Esophagus muscularis mucosa (tissue), 4 donors: ENCODE measurements around the gene LFNG. TPM values are rescaled to one million over a fixed set of nuclear protein-coding genes. Genes with fewer than 3 reads are reported as not detected.
A peak's percentile ranks its signal among the peaks of the same experiment; 100 is the strongest.
"Not testable (repeated sequence)": the region's sequence is repeated elsewhere in the genome, so short reads cannot be mapped to it uniquely, and the experiment has no call there.

ENCODE experiments used
- DNase-seq: peaks from one replicate; pipeline ENCODE4 v3.0.0-alpha.2; 2017; ENCODE audit errors: extremely low spot score
- H3K27ac ChIP-seq, 4 donors: fragments of 200-600 bp; sonication (generic); replicated peaks in 1 of 4; 1 replicate in 3 of 4; 2 replicates in 1 of 4; pipeline ENCODE4 v1.5.1; 2016 to 2019; ENCODE audit warnings: mild to moderate bottlenecking in 1 of 4
- H3K27me3 ChIP-seq, 4 donors: fragments of 200-600 bp; sonication (generic); one replicate each; pipeline versions ENCODE4 v1.5.1 to v1.6.0; 2016 to 2019
- H3K36me3 ChIP-seq, 4 donors: fragments of 200-600 bp; sonication (generic); one replicate each; pipeline ENCODE4 v1.5.1; 2016 to 2019
- H3K4me1 ChIP-seq, 4 donors: fragments of 200-600 bp; sonication (generic); one replicate each; pipeline ENCODE4 v1.5.1; 2016 to 2019
- H3K4me3 ChIP-seq, 4 donors: fragments of 200-600 bp; sonication (generic); 1 replicate in 2 of 4; 2 replicates in 2 of 4; pipeline ENCODE4 v1.5.1; 2016 to 2019; ENCODE audit warnings: mild to moderate bottlenecking in 4 of 4, moderate library complexity in 1 of 4
- H3K9me3 ChIP-seq, 4 donors: fragments of 200-600 bp; sonication (generic); 1 replicate in 3 of 4; 2 replicates in 1 of 4; pipeline ENCODE4 v1.5.1; 2016 to 2019
- CTCF ChIP-seq, 3 experiments: fragments of 200-600 bp in 2 of 3; fragments of 450-650 bp in 1 of 3; sonication (generic) in 2 of 3; IDR thresholded peaks; one replicate each; pipeline ENCODE4 v1.5.1; 2017 to 2019; ENCODE audit warnings: antibody characterized with exemption in 3 of 3, mild to moderate bottlenecking in 2 of 3, moderate library complexity in 1 of 3
- EP300 ChIP-seq: sonication (generic); formaldehyde crosslinking; IDR thresholded peaks from one replicate; pipeline ENCODE4 v1.6.1; 2017; ENCODE audit warnings: antibody characterized with exemption
- POLR2A ChIP-seq: fragments of 450-650 bp; IDR thresholded peaks from one replicate; pipeline ENCODE4 v1.6.1; 2017; ENCODE audit warnings: antibody characterized with exemption, moderate library complexity, mild to moderate bottlenecking, low read depth
- POLR2AphosphoS5 ChIP-seq, 2 donors: sonication (generic); formaldehyde crosslinking; IDR thresholded peaks; one replicate each; pipeline ENCODE4 v1.6.1; 2017; ENCODE audit warnings: antibody characterized with exemption in 2 of 2
- WGBS: methylation state at CpG from one replicate; pipeline ENCODE4 v1.1.5; 2018; 5-methylcytosine and 5-hydroxymethylcytosine counted together
- intact Hi-C: fragments of 100-400 bp; cut with DNase I; formaldehyde crosslinking; loops from one replicate; pipeline ENCODE4 v1.15.1; 2023
- total RNA-seq, 4 donors: library from RNA; depleted of rRNA; stranded (reverse); fragments of >200 nt; gene quantifications; one replicate each; pipeline versions ENCODE4 v1.1.0 to v1.2.1, GENCODE V29; 2016

The LFNG gene
- total RNA-seq, 4 donors from 2014 or later, result 6.1 to 10.7 (median 8.3) TPM

DNA sequence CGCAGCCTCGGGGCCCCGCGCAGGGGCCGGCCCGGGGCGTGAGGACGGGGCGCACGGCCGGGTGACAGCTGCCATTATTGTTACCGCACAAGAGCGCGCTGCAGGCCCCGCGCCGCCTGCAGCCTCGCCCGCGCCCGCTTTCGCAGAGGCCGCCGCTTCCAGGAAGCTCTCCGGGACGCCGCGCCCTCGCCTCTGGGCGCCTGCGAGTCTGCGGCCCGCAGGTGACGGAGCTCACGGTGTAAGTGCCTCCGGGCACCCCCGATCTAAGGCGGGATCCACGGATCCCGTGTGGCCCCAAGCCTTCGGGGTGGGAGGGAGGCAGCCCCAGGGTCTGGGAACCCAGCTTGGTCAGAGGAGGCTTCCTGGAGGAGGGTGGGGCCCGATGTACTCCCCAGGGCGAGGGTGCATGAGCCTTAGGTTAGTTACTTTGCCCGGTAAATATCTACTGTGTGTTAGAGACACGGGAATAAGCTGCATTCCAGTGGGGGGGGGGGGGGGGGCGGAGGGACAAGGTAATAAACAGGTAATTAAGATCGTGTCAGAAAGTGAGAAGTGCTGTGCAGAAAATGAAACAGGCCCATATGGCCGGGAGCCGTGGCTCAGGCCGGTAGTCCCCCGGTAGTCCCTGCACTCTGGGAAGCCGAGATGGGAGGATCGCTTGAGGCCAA is 39.8 kb downstream of the LFNG start:
- no peaks in the 10 kb centered on the region for H3K9me3 ChIP-seq
- DNase-seq, result no peak
- H3K27me3 ChIP-seq, result no peaks in the 10 kb centered on the region
- peak overlapping the region; percentile 64 to 81 (median 69) for H3K27ac ChIP-seq
- 9% methylated on average over 47 of the region's 53 CpGs for WGBS
- peaks cover 30 to 46% (median 44%) of the 10 kb centered on the region in 4 donors for H3K4me1 ChIP-seq
- peaks cover 0 to 3% (median 0%) of the 10 kb centered on the region in 4 donors for H3K36me3 ChIP-seq
- H3K4me3 ChIP-seq, result peak overlapping the region; percentile 75 to 93 (median 84)
- intact Hi-C loops, result loop anchor here (5.0 kb wide), 1 partner anchor 83 kb away; no protein-coding TSS in a partner anchor
- no peak for TF ChIP-seq POLR2A
- TF ChIP-seq CTCF (IDR thresholded peaks at IDR 0.05), result no peak
- no peak for TF ChIP-seq EP300
- TF ChIP-seq POLR2AphosphoS5 (IDR thresholded peaks at IDR 0.05), result no peak

DNA sequence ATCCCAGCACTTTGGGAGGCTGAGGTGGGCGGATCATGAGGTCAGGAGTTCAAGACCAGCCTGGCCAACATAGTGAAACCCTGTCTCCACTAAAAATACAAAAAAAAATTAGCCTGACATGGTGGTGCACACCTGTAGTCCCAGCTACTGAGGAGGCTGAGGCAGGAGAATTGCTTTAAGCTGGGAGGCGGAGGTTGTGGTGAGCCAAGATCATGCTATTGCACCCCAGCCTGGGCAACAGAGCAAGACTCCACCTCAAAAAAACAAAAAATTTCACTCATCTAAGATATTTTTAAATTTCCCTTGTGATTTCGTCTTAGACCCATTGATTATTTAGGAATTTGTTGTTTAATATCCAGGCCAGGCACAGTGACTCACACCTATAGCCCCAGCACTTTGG is 44.4 kb downstream of the LFNG start:
- not testable (repeated sequence) for H3K36me3 ChIP-seq, H3K27me3 ChIP-seq, H3K27ac ChIP-seq, H3K9me3 ChIP-seq, DNase-seq, H3K4me3 ChIP-seq
- H3K4me1 ChIP-seq, result peaks cover 8 to 39% (median 32%) of the 10 kb centered on the region in 4 donors
- intact Hi-C loops, result loop anchor here (10.0 kb wide), 1 partner anchor 119 kb away; no protein-coding TSS in a partner anchor
- WGBS, result 87% methylated on average over 3 of the region's 3 CpGs

DNA sequence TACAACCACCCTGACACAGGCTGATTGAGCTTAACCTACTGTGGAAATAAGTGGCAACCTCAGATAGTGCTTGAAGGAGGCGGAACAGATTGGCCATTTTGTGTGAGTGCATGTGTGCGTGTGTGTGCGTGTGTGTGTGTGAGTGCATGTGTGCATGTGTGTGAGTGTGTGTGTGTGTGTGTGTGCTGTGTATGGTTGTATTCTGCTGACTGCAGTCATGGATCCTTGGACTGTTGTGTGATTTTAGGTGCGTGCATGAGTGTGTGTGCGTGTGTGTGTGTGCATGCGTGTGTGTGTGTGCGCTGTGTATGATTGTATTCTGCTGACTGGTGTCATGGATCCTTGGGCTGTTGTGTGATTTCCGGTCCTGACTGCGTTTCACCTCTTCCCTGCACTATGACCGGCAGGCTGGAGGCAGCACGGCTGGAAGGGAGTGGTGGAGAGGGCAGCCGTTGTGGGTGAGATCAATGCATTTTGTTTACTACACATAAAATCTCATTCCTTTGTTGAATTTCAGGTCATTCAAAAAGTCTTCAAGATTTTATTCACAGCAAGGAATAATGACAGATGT is 45.5 kb downstream of the LFNG start:
- WGBS, result 87% methylated on average over 12 of the region's 12 CpGs
- intact Hi-C loops, result loop anchor here (5.0 to 10.0 kb wide), 2 partner anchors 117 to 120 kb away; no protein-coding TSS in a partner anchor
- Histone ChIP-seq H3K27me3 (no peaks in the 10 kb centered on the region), H3K36me3 (peaks cover 0 to 7% (median 0%) of the 10 kb centered on the region in 4 donors), H3K9me3 (no peaks in the 10 kb centered on the region), H3K4me3 (no peak overlapping the region), H3K4me1 (peaks cover 3 to 31% (median 23%) of the 10 kb centered on the region in 4 donors), H3K27ac (no peak overlapping the region)
- TF ChIP-seq CTCF (IDR thresholded peaks at IDR 0.05), result no peak
- no peak for TF ChIP-seq POLR2A
- TF ChIP-seq EP300, result no peak
- no peak for TF ChIP-seq POLR2AphosphoS5 (IDR thresholded peaks at IDR 0.05)
- no peak for DNase-seq

GRCh38 chr7:2566348-2566889 is 46.8 kb downstream of the LFNG start:
- intact Hi-C loops, result loop anchor here (5.0 to 10.0 kb wide), 2 partner anchors 116 to 122 kb away; no protein-coding TSS in a partner anchor
- Histone ChIP-seq H3K9me3 (no peaks in the 10 kb centered on the region), H3K27ac (no peak overlapping the region), H3K36me3 (peaks cover 0 to 7% (median 1%) of the 10 kb centered on the region in 4 donors), H3K4me3 (peak overlapping the region in 1 of 4 donors; percentile 20), H3K4me1 (peaks cover 0 to 23% (median 11%) of the 10 kb centered on the region in 4 donors), H3K27me3 (no peaks in the 10 kb centered on the region)
- WGBS, result 79% methylated on average over 8 of the region's 8 CpGs
- DNase-seq, result no peak
- no peak for TF ChIP-seq CTCF (IDR thresholded peaks at IDR 0.05)
- no peak for TF ChIP-seq POLR2AphosphoS5 (IDR thresholded peaks at IDR 0.05)
- no peak for TF ChIP-seq POLR2A
- TF ChIP-seq EP300, result no peak
